SKM-1 (cell line): ENCODE data around the gene PCDHGA5.
"Not testable (repeated sequence)": the region's sequence is repeated elsewhere in the genome, so short reads cannot be mapped to it uniquely, and the experiment has no call there.

ENCODE experiments used
- DNase-seq: peaks from one replicate; lab custom pipeline; 2025; ENCODE audit not compliant: unreplicated experiment; lab: John Stamatoyannopoulos, UW

The PCDHGA5 gene

GRCh38 chr5:141349917-141350619 lies 13.9 kb upstream of the PCDHGA5 start, which contains the start of gene PCDHGB1:
TSS of gene PCDHGB1 (plus strand) at chr5:141350099. CDS start at chr5:141350261, 162 bp downstream.
- no peak for DNase-seq

- DNase-seq: no peak
These were observed 12.4 kb upstream of the PCDHGA5 start for GRCh38 chr5:141351591-141351990.

DNA sequence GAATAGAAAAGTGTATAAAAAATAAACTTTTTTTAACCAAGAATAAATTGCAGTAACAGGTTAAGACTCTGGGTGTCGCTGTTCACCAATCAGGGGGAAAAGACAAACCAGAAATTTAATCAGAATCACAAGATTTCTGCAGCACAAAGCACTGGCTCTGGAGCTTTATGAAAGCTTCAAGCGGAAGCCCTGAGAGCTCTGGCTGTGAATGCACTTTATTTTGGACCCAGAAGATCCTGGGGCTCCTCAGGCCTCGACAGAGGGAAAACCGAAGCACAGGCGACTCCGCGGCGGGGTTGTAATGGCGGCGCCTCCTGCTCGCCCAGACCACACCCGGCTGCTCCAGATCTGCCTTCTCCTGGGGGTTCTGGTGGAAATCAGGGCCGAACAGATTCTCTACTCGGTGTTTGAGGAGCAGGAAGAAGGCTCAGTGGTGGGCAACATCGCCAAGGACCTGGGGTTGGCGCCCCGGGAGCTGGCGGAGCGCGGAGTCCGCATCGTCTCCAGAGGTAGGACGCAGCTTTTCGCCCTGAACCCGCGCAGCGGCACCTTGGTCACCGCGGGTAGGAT lies 9.0 kb upstream of the PCDHGA5 start, which contains the start of gene PCDHGA4:
TSS of gene PCDHGA4 (plus strand) at position 122 of the 570 bp plus-strand sequence. CDS start at position 209, 87 bp downstream.
- no peak for DNase-seq

GRCh38 chr5:141355641-141356040 lies 8.3 kb upstream of the PCDHGA5 start:
- no peak for DNase-seq

GRCh38 chr5:141356133-141356532 lies 7.8 kb upstream of the PCDHGA5 start:
- no peak for DNase-seq

DNA sequence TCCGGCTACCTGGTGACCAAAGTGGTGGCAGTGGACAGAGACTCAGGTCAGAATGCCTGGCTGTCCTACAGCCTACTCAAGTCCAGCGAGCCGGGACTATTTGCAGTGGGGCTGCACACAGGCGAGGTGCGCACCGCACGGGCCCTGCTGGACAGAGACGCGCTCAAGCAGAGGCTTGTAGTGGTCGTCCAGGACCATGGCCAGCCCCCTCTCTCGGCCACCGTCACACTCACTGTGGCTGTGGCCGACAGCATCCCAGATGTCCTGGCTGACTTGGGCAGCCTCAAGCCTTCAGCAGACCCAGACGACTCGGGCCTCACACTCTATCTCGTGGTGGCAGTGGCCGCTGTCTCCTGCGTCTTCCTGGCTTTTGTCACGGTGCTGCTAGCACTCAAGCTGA lies 7.0 kb upstream of the PCDHGA5 start:
- DNase-seq: no peak

DNA sequence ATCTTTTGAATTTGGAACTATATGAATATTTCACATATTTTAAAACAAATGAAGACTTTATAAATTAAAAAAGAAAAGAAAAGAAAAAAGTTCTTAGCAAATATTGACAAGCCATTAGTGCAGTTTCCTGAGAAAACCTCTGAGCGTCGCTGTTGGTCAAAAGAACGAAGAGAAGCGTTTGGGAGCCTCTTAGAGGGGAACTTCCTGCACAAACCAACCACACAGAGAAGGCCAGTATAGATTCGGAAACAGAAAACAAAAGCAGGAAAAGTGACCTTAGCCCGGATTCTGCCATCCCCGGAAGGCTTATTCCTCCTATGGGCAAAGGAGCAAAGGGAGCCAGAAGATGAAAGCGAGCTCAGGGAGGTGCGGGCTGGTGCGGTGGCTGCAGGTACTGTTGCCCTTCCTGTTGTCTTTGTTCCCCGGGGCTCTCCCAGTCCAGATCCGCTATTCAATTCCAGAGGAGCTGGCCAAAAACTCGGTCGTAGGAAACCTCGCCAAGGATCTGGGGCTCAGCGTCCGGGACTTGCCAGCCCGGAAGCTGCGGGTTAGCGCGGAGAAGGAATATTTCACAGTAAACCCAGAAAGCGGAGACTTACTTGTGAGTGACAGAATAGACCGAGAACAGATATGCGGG lies 4.1 kb upstream of the PCDHGA5 start, which contains the start of gene PCDHGB2:
TSS of gene PCDHGB2 (plus strand) at position 205 of the 637 bp plus-strand sequence. CDS start at position 347, 142 bp downstream.
- DNase-seq: no peak

- DNase-seq: no peak
These were observed 3.3 kb upstream of the PCDHGA5 start for GRCh38 chr5:141360685-141361084.

DNA sequence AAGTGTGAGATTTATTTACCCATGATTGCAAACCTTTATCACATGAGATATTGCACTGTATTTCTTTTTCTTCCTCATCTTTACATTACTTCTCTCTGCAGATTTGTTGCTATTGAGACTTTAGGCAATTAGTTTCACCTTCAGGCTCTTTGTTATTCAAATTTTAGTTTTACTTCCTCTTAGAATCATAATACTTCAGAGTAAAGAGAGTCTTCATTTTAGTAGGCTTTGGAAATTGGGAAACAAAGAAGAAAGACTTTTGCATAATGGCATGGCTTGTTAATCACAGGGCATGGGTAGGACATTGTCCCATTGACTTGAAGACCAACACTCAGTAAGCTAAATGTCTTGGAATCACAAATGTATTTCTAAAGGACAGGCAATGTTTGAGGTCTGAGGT lies 1.2 kb upstream of the PCDHGA5 start:
- DNase-seq: no peak

- DNase-seq: no peak
These were observed 2.3 kb downstream of the PCDHGA5 start for GRCh38 chr5:141366016-141366896.

DNA sequence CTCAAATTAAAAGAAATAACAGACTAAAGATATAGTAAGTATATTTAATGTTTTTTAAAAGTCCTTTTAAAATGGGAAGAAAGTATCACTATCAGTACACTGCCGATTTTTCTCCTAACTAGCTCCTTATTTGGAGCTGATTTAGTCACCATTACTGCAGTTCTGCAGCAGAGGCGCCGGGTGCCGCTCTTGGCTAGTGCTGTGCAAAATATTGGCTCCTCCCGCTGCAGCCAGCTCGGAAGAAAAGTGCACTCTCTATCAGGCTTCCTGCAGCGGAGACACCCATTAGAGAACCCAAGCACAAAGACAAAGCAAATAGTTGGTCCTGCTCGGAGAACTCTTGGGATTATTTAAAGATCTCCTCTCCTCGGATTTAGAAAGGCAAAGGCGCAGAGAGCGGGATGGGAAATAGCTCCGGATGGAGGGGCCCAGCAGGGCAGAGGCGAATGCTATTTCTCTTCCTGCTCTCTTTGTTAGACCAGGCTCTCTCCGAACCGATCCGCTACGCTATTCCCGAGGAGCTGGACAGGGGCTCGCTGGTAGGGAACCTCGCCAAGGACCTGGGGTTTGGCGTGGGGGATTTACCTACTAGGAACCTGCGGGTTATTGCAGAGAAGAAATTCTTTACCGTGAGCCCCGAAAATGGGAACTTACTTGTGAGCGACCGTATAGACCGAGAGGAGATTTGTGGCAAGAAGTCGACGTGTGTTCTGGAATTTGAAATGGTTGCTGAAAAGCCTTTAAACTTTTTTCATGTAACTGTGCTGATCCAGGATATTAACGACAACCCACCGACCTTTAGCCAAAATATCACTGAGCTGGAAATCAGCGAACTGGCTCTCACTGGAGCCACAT lies 6.3 kb downstream of the PCDHGA5 start, which contains the start of gene PCDHGB3:
TSS of gene PCDHGB3 (plus strand) at position 249 of the 855 bp plus-strand sequence. CDS start at position 402, 153 bp downstream.
- no peak for DNase-seq

- DNase-seq: no peak
These were observed 7.9 kb downstream of the PCDHGA5 start for GRCh38 chr5:141371572-141372475.

- DNase-seq: no peak
These were observed 9.8 kb downstream of the PCDHGA5 start, which contains the start of gene PCDHGA6 for GRCh38 chr5:141373673-141374317. TSS of gene PCDHGA6 (plus strand) at chr5:141373891. CDS start at chr5:141374084, 193 bp downstream.

DNA sequence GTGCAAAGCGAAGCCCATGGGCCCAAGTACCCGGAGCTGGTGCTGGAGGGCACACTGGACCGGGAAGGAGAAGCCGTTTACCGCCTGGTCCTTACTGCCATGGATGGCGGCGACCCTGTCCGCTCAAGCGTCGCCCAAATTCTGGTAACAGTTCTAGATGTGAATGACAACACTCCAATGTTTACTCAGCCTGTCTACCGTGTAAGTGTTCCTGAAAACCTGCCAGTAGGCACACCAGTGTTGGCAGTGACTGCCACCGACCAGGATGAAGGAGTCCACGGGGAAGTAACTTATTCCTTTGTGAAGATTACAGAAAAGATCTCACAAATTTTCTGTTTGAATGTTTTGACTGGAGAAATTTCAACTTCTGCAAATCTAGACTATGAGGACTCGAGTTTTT lies 10.7 kb downstream of the PCDHGA5 start:
- no peak for DNase-seq

GRCh38 chr5:141375444-141376155 lies 11.6 kb downstream of the PCDHGA5 start:
- not testable (repeated sequence) for DNase-seq

DNA sequence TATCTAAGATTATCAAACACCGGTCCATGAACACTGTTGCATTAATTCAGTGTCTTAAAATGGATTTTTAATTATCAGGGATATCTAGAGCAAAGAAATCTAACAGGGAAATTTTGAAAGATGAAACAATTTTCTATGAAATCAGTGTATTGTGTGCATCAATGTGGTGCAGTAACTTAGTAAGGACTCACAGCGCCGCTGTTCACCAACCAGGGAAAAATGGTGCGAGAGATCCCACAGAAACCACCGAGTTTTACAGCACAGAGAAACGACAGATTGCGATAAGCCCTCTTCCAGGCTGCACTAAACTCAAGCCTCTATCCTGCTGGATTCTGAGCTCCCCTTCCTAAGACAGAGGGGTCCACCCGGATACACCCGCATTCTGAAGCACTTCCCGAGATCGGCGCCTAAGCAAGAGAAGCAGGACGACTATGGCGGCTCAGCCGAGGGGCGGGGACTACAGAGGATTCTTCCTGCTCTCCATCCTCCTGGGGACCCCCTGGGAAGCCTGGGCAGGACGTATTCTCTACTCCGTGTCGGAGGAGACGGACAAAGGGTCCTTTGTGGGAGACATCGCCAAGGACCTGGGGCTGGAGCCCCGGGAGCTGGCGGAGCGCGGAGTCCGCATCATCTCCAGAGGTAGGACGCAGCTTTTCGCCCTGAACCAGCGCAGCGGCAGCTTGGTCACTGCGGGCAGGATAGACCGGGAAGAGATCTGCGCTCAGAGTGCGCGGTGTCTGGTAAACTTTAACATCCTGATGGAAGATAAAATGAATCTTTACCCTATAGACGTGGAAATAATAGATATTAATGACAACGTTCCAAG lies 18.7 kb downstream of the PCDHGA5 start, which contains the start of gene PCDHGA7:
TSS of gene PCDHGA7 (plus strand) at position 274 of the 826 bp plus-strand sequence. CDS start at position 432, 158 bp downstream.
- DNase-seq: no peak

GRCh38 chr5:141383345-141383744 lies 19.4 kb downstream of the PCDHGA5 start:
- DNase-seq: no peak
